ENCODE data around the gene RAB7A.

DNA sequence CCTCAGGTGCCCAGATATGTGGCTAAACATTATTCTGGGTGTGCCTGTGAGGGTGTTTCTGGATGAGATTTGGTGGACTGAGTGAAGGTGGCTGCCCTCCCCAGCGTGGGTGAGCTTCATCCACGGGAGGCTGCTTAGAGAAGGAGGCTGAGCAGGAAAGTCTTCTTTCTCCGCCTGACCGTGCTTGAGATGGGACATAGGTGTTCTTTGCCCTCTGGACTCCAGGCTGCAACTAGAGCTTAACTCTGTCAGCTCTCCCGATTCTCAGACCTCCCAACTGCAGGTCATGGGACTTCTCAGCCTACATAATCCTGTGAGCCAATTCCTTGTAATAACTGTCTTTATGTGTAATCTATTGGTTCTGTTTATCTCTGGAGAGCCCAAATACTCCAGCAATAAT, 34.1 kb downstream of the RAB7A start:
- TF ChIP-seq, protein P1, sequence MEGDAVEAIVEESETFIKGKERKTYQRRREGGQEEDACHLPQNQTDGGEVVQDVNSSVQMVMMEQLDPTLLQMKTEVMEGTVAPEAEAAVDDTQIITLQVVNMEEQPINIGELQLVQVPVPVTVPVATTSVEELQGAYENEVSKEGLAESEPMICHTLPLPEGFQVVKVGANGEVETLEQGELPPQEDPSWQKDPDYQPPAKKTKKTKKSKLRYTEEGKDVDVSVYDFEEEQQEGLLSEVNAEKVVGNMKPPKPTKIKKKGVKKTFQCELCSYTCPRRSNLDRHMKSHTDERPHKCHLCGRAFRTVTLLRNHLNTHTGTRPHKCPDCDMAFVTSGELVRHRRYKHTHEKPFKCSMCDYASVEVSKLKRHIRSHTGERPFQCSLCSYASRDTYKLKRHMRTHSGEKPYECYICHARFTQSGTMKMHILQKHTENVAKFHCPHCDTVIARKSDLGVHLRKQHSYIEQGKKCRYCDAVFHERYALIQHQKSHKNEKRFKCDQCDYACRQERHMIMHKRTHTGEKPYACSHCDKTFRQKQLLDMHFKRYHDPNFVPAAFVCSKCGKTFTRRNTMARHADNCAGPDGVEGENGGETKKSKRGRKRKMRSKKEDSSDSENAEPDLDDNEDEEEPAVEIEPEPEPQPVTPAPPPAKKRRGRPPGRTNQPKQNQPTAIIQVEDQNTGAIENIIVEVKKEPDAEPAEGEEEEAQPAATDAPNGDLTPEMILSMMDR (IDR thresholded peaks at IDR 0.05): no peak
- TF ChIP-seq POLR2A (IDR thresholded peaks at IDR 0.05): no peak
